Measurements from ENCODE around the gene RUBCN.
A peak's percentile ranks its signal among the peaks of the same experiment; 100 is the strongest.
"Not testable (repeated sequence)": the region's sequence is repeated elsewhere in the genome, so short reads cannot be mapped to it uniquely, and the experiment has no call there.

RUBCN gene

GRCh38 chr3:197656129-197656528, 80.6 kb downstream of the RUBCN start:
- DNase-seq = not testable (repeated sequence)

- not testable (repeated sequence) for DNase-seq
These were observed 81.7 kb downstream of the RUBCN start for GRCh38 chr3:197654998-197655330.

GRCh38 chr3:197654090-197654997, 82.4 kb downstream of the RUBCN start:
- peak; percentile 30 for DNase-seq

GRCh38 chr3:197652860-197653259, 83.8 kb downstream of the RUBCN start:
- DNase-seq = not testable (repeated sequence)

GRCh38 chr3:197647649-197648048, 89.1 kb downstream of the RUBCN start:
- not testable (repeated sequence) for DNase-seq

- DNase-seq = not testable (repeated sequence)
These were observed 89.5 kb downstream of the RUBCN start for GRCh38 chr3:197647191-197647590.

- DNase-seq = not testable (repeated sequence)
These were observed 90.4 kb downstream of the RUBCN start for GRCh38 chr3:197646294-197646693.

GRCh38 chr3:197637556-197637955, 99.1 kb downstream of the RUBCN start:
- not testable (repeated sequence) for DNase-seq

- DNase-seq = not testable (repeated sequence)
These were observed 104.7 kb downstream of the RUBCN start for GRCh38 chr3:197631989-197632388.

GRCh38 chr3:197630766-197631165, 105.9 kb downstream of the RUBCN start:
- not testable (repeated sequence) for DNase-seq

- not testable (repeated sequence) for DNase-seq
These were observed 107.4 kb downstream of the RUBCN start for GRCh38 chr3:197629286-197629685.

GRCh38 chr3:197627772-197628523, 108.8 kb downstream of the RUBCN start:
- peak; percentile 95 for DNase-seq

- DNase-seq = not testable (repeated sequence)
These were observed 109.4 kb downstream of the RUBCN start for GRCh38 chr3:197627158-197627771.

- not testable (repeated sequence) for DNase-seq
These were observed 110.1 kb downstream of the RUBCN start for GRCh38 chr3:197626404-197627157.

- not testable (repeated sequence) for DNase-seq
These were observed 115.2 kb downstream of the RUBCN start for GRCh38 chr3:197621478-197621877.

Measured in eye (tissue), 1 donor.